OCI-LY7 (cell line): ENCODE measurements around the gene CTSZ. TPM values are rescaled to one million over a fixed set of nuclear protein-coding genes. Genes with fewer than 3 reads are reported as not detected.

ENCODE experiments used
- BruUV-seq: library from RNA; stranded (reverse); fragments of 400-500 nt; replicated peaks from 2 replicates; lab custom pipeline; 2021; lab: Mats Ljungman, UMichigan
- CTCF ChIA-PET: fragments of 300-600 bp; sonication (Branson Sonifier 250); formaldehyde crosslinking; loops from one replicate; lab custom pipeline; 2022; ENCODE audit warnings: antibody characterized with exemption; ENCODE audit not compliant: unreplicated experiment; lab: Charles Lee
- POLR2A ChIA-PET: fragments of 300-600 bp; sonication (Branson Sonifier 250); formaldehyde crosslinking; loops from one replicate; lab custom pipeline; 2022; ENCODE audit warnings: antibody characterized with exemption; lab: Charles Lee
- DNase-seq: peaks from one replicate; pipeline ENCODE4 v3.0.0-alpha.2; 2015; ENCODE audit warnings: low spot score
- H2AFZ ChIP-seq: fragments of 200-600 bp; sonication (generic), shearing (Covaris generic); 2 replicates; pipeline ENCODE4 v1.6.1; 2014; ENCODE audit warnings: mild to moderate bottlenecking, antibody characterized with exemption, low read length, moderate library complexity
- H3K27ac ChIP-seq: fragments of 200-600 bp; sonication (generic); 2 replicates; pipeline ENCODE4 v1.5.1; 2014; ENCODE audit warnings: mixed run types, low read depth, mild to moderate bottlenecking, moderate library complexity, low read length, inconsistent platforms; ENCODE audit not compliant: poor library complexity, severe bottlenecking
- H3K36me3 ChIP-seq: fragments of 200-600 bp; sonication (generic); 2 replicates; pipeline ENCODE4 v1.6.1; 2014; ENCODE audit warnings: mild to moderate bottlenecking, antibody characterized with exemption, low read length, moderate library complexity, mixed read lengths; ENCODE audit not compliant: insufficient read depth
- H3K4me1 ChIP-seq: fragments of 200-600 bp; sonication (generic); 2 replicates; pipeline ENCODE4 v1.5.1; 2014; ENCODE audit warnings: mild to moderate bottlenecking, low read length; ENCODE audit not compliant: insufficient read depth, poor library complexity, severe bottlenecking
- H3K4me2 ChIP-seq: fragments of 200-600 bp; sonication (generic); 2 replicates; pipeline ENCODE4 v1.6.1; 2014; ENCODE audit warnings: mild to moderate bottlenecking, low read length
- H3K4me3 ChIP-seq: fragments of 200-600 bp; sonication (generic); 2 replicates; pipeline ENCODE4 v1.5.1; 2014; ENCODE audit warnings: mild to moderate bottlenecking, low read depth, low read length; ENCODE audit not compliant: poor library complexity, severe bottlenecking
- H3K79me2 ChIP-seq: fragments of 200-600 bp; sonication (generic); 2 replicates; pipeline ENCODE4 v1.6.1; 2016; ENCODE audit warnings: low read depth, mild to moderate bottlenecking, low read length, moderate library complexity, mixed read lengths; ENCODE audit not compliant: insufficient read depth
- H3K9me2 ChIP-seq: fragments of 200-600 bp; sonication (generic); 2 replicates; pipeline ENCODE4 v1.6.1; 2016; ENCODE audit warnings: mild to moderate bottlenecking, low read length, mixed read lengths; ENCODE audit not compliant: insufficient read depth
- H3K9me3 ChIP-seq: fragments of 200-600 bp; sonication (generic); 2 replicates; pipeline ENCODE4 v1.6.1; 2014; ENCODE audit warnings: mild to moderate bottlenecking, mixed run types, low read length, mixed read lengths
- H4K20me1 ChIP-seq: fragments of 200-600 bp; sonication (generic); 2 replicates; pipeline ENCODE4 v1.6.1; 2014; ENCODE audit warnings: mild to moderate bottlenecking, antibody characterized with exemption, low read length, moderate library complexity, mixed read lengths; ENCODE audit not compliant: insufficient read depth
- EZH2phosphoT487 ChIP-seq: fragments of 200-600 bp; sonication (generic); IDR thresholded peaks from 2 replicates; pipeline ENCODE4 v1.6.1; 2018; ENCODE audit warnings: low read depth, borderline replicate concordance, mild to moderate bottlenecking, mixed run types, antibody characterized with exemption, low read length, moderate library complexity, mixed read lengths
- intact Hi-C: fragments of 100-400 bp; cut with micrococcal nuclease; formaldehyde crosslinking; loops from one replicate; pipeline ENCODE4 v1.10.0; 2022; ENCODE audit not compliant: unreplicated experiment
- total RNA-seq, 2 experiments: library from RNA; depleted of rRNA in 1 of 2; stranded (reverse); fragments of >200 nt in 1 of 2; shearing (Covaris generic) in 1 of 2; gene quantifications; 2 replicates each; pipeline ENCODE4 v1.2.3, GENCODE V29; 2014 to 2022
- TF ChIP-seq, protein P1 (sequence below): fragments of 200-600 bp; sonication (generic); conservative IDR thresholded peaks from 2 replicates; pipeline ENCODE4 v1.5.1; 2014; ENCODE audit warnings: mild to moderate bottlenecking, antibody characterized with exemption, low read length, moderate library complexity, mixed read lengths

CTSZ gene
- total RNA-seq, 2 experiments from 2014 or later, result 50.5 to 114 TPM

- BruUV-seq, result no TSS peak
- Histone ChIP-seq H3K4me2 (peak overlapping the region; percentile 97), H3K9me2 (no peaks in the 10 kb centered on the region), H3K79me2 (peaks cover 63% of the 10 kb centered on the region), H3K4me1 (peaks cover 49% of the 10 kb centered on the region), H4K20me1 (peaks cover 41% of the 10 kb centered on the region), H2AFZ (no peak overlapping the region), H3K36me3 (peaks cover 87% of the 10 kb centered on the region), H3K9me3 (no peaks in the 10 kb centered on the region), H3K4me3 (peak overlapping the region; percentile 76), H3K27ac (peak overlapping the region; percentile 57)
- POLR2A ChIA-PET, result interaction anchor here (0.9 to 4.3 kb wide), 12 partner anchors 9 to 140 kb away, joined by 3 to 32 read pairs (median 7); partner anchors contain the start of genes PRELID3B and TUBB1
- TF ChIP-seq, protein P1, sequence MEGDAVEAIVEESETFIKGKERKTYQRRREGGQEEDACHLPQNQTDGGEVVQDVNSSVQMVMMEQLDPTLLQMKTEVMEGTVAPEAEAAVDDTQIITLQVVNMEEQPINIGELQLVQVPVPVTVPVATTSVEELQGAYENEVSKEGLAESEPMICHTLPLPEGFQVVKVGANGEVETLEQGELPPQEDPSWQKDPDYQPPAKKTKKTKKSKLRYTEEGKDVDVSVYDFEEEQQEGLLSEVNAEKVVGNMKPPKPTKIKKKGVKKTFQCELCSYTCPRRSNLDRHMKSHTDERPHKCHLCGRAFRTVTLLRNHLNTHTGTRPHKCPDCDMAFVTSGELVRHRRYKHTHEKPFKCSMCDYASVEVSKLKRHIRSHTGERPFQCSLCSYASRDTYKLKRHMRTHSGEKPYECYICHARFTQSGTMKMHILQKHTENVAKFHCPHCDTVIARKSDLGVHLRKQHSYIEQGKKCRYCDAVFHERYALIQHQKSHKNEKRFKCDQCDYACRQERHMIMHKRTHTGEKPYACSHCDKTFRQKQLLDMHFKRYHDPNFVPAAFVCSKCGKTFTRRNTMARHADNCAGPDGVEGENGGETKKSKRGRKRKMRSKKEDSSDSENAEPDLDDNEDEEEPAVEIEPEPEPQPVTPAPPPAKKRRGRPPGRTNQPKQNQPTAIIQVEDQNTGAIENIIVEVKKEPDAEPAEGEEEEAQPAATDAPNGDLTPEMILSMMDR, result no peak
- TF ChIP-seq EZH2phosphoT487, result no peak
- intact Hi-C loops, result loop anchor here (1.0 to 5.0 kb wide), 3 partner anchors 24 to 139 kb away; partner anchors contain the start of gene CTSZ
- DNase-seq, result peak; percentile 48
- CTCF ChIA-PET, result interaction anchor here (0.9 kb wide), 1 partner anchor 23 kb away, joined by 3 read pairs; no protein-coding TSS in a partner anchor
Measured at GRCh38 chr20:59031564-59032022, 24.5 kb upstream of the CTSZ start.

- H3K9me2 ChIP-seq, result no peaks in the 10 kb centered on the region
- no TSS peak for BruUV-seq
- peaks cover 87% of the 10 kb centered on the region for H3K36me3 ChIP-seq
- POLR2A ChIA-PET, result interaction anchor here (0.9 to 4.3 kb wide), 9 partner anchors 9 to 62 kb away, joined by 3 to 32 read pairs (median 8); partner anchors contain the start of genes PRELID3B and TUBB1
- peaks cover 68% of the 10 kb centered on the region for H3K79me2 ChIP-seq
- no peaks in the 10 kb centered on the region for H3K9me3 ChIP-seq
- H4K20me1 ChIP-seq, result peaks cover 46% of the 10 kb centered on the region
- peak overlapping the region; percentile 76 for H3K4me3 ChIP-seq
- intact Hi-C loops, result loop anchor here (5.0 kb wide), 1 partner anchor 124 kb away; no protein-coding TSS in a partner anchor
- H3K4me2 ChIP-seq, result peak overlapping the region; percentile 97
- CTCF ChIA-PET, result no interaction called here
- no peak overlapping the region for H2AFZ ChIP-seq
- DNase-seq, result no peak
- H3K4me1 ChIP-seq, result peaks cover 49% of the 10 kb centered on the region
- no peak for TF ChIP-seq EZH2phosphoT487
- TF ChIP-seq, protein P1, result no peak; the same call in 1 of the 2 replicates
- peak overlapping the region; percentile 57 for H3K27ac ChIP-seq
Measured at GRCh38 chr20:59030911-59031563, 24.0 kb upstream of the CTSZ start.

GRCh38 chr20:59028812-59029211, 21.8 kb upstream of the CTSZ start:
- no TSS peak for BruUV-seq
- Histone ChIP-seq H3K4me1 (peaks cover 46% of the 10 kb centered on the region), H3K79me2 (peaks cover 71% of the 10 kb centered on the region), H3K4me2 (peak overlapping the region; percentile 97), H2AFZ (no peak overlapping the region), H3K27ac (no peak overlapping the region), H3K9me2 (no peaks in the 10 kb centered on the region), H4K20me1 (peaks cover 46% of the 10 kb centered on the region), H3K4me3 (peak overlapping the region; percentile 76), H3K36me3 (peaks cover 87% of the 10 kb centered on the region), H3K9me3 (no peaks in the 10 kb centered on the region)
- DNase-seq, result no peak
- POLR2A ChIA-PET, result interaction anchor here (0.6 to 1.8 kb wide), 2 partner anchors 11 to 38 kb away, joined by 3 to 6 read pairs; no protein-coding TSS in a partner anchor
- CTCF ChIA-PET, result no interaction called here
- TF ChIP-seq, protein P1, result no peak
- TF ChIP-seq EZH2phosphoT487, result no peak
- intact Hi-C loops, result no loop called here
